ENCODE data around the gene DNHD1.

Gene DNHD1

DNA sequence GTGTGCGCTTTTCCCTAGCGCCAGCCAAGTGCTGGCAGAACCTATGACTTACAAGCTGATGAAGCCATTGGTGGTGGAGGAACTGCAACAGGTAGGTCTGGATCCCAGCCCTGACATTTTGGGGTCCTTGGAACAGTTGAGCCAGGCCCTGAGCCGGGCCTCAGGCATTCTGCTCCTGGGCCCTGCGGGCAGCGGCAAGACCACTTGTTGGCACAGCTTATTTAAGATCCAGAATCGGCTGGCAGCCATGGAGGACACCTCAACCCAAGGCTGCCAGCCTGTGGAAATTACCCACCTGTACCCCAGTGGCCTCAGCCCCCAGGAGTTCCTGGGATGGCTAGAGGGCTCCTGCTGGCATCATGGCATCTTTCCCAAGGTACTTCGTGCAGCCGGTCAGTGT, 49.7 kb downstream of the DNHD1 start:
- Histone ChIP-seq H3K9me3 (replicated peaks in 1 of 11) (no peaks in the 10 kb centered on the region), H3K9ac (no peak overlapping the region), H3K4me2 (no peak overlapping the region), H3K27me3 (no peaks in the 10 kb centered on the region), H4K20me1 (peaks cover 0 to 6% (median 0%) of the 10 kb centered on the region in 11 experiments; a peak in 1 of 22 replicates), H3K27ac (no peak overlapping the region), H3K36me3 (peaks cover 12 to 57% (median 33%) of the 10 kb centered on the region in 11 experiments; a peak in 20 of 22 replicates), H3K4me3 (no peak overlapping the region), H3K4me1 (no peaks in the 10 kb centered on the region)
- TF ChIP-seq Cebpa-rat (IDR thresholded peaks at IDR 0.05): no peak

DNA sequence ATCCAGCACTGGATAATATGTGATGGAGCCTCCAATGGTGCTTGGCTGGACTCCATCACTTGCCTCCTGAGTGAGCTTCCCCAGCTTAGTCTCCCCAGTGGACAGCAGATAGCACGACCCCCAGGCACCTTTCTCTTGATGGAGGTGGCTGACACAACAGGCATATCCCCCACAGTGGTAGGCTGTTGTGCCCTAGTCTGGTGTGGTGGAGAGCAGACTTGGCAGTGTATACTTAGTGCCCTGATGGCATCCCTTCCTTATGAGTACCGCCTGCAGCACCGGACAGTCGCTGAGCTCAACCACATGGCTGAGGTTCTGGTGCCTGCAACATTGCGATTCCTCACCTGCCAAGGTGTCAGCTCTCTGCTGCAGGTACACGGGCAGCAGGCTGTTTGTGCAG, 50.1 kb downstream of the DNHD1 start:
- Histone ChIP-seq H3K27ac (no peak overlapping the region), H3K36me3 (peaks cover 12 to 57% (median 33%) of the 10 kb centered on the region in 11 experiments; a peak in 20 of 22 replicates), H3K4me2 (no peak overlapping the region), H3K9ac (no peak overlapping the region), H4K20me1 (peaks cover 0 to 6% (median 0%) of the 10 kb centered on the region in 11 experiments; a peak in 2 of 22 replicates), H3K4me3 (no peak overlapping the region), H3K4me1 (no peaks in the 10 kb centered on the region), H3K9me3 (replicated peaks in 1 of 11) (no peaks in the 10 kb centered on the region), H3K27me3 (no peaks in the 10 kb centered on the region)
- no peak for TF ChIP-seq Cebpa-rat (IDR thresholded peaks at IDR 0.05)

- Histone ChIP-seq H3K4me2 (no peak overlapping the region), H3K4me1 (no peaks in the 10 kb centered on the region), H3K27ac (no peak overlapping the region), H3K36me3 (peaks cover 12 to 53% (median 33%) of the 10 kb centered on the region in 11 experiments; a peak in 20 of 22 replicates), H4K20me1 (peaks cover 0 to 6% (median 0%) of the 10 kb centered on the region in 11 experiments; a peak in 2 of 22 replicates), H3K4me3 (no peak overlapping the region), H3K9me3 (replicated peaks in 1 of 11) (no peaks in the 10 kb centered on the region), H3K27me3 (no peaks in the 10 kb centered on the region), H3K9ac (no peak overlapping the region)
- TF ChIP-seq Cebpa-rat (IDR thresholded peaks at IDR 0.05): no peak
Measured at GRCh38 chr11:6548121-6548520, 51.0 kb downstream of the DNHD1 start.

- H3K4me2 ChIP-seq: no peak overlapping the region
- no peak for TF ChIP-seq Cebpa-rat (IDR thresholded peaks at IDR 0.05)
- H3K27me3 ChIP-seq: no peaks in the 10 kb centered on the region
- H3K27ac ChIP-seq: no peak overlapping the region
- H4K20me1 ChIP-seq: peaks cover 0 to 6% (median 0%) of the 10 kb centered on the region in 11 experiments; a peak in 2 of 22 replicates
- no peaks in the 10 kb centered on the region for H3K4me1 ChIP-seq
- H3K4me3 ChIP-seq: no peak overlapping the region
- peaks cover 12 to 49% (median 33%) of the 10 kb centered on the region in 11 experiments; a peak in 20 of 22 replicates for H3K36me3 ChIP-seq
- H3K9me3 ChIP-seq (replicated peaks in 1 of 11): no peaks in the 10 kb centered on the region
- no peak overlapping the region for H3K9ac ChIP-seq
Measured at GRCh38 chr11:6548641-6549040, 51.6 kb downstream of the DNHD1 start.

DNA sequence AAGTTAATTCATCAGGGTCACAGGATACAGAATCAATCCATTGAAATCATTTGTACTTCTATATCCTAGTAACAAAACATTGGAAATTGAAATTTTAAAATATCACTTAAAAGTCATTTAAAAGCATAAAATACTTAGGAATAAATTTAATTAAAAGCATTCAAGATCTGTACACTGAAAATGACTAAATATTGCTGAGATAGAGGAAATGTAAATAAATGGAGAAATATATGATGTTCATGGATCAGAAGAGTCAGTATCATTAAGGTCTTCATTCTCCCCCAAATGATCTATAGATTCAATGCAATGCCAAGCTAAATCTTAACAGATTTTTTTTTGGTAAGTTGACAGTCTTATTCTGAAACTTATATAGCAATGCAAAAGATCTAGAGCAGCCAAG, 56.6 kb downstream of the DNHD1 start:
- no peak overlapping the region for H3K4me3 ChIP-seq
- H3K9ac ChIP-seq: no peak overlapping the region
- no peak overlapping the region for H3K4me2 ChIP-seq
- H3K9me3 ChIP-seq (replicated peaks in 1 of 11): no peaks in the 10 kb centered on the region
- no peaks in the 10 kb centered on the region for H3K4me1 ChIP-seq
- no peaks in the 10 kb centered on the region for H3K27me3 ChIP-seq
- H3K36me3 ChIP-seq: peaks cover 0 to 22% (median 3%) of the 10 kb centered on the region in 11 experiments; a peak in 6 of 22 replicates
- TF ChIP-seq Cebpa-rat (IDR thresholded peaks at IDR 0.05): no peak
- H3K27ac ChIP-seq: no peak overlapping the region
- H4K20me1 ChIP-seq: peaks cover 0 to 5% (median 0%) of the 10 kb centered on the region in 11 experiments; a peak in 3 of 22 replicates

GRCh38 chr11:6554828-6555706, 58.0 kb downstream of the DNHD1 start:
- Histone ChIP-seq H3K27me3 (no peaks in the 10 kb centered on the region), H3K4me1 (no peaks in the 10 kb centered on the region), H4K20me1 (peaks cover 0 to 5% (median 0%) of the 10 kb centered on the region in 11 experiments; a peak in 3 of 22 replicates), H3K36me3 (peaks cover 0 to 27% (median 3%) of the 10 kb centered on the region in 11 experiments; a peak in 6 of 22 replicates), H3K4me2 (no peak overlapping the region), H3K9ac (no peak overlapping the region), H3K9me3 (replicated peaks in 1 of 11) (no peaks in the 10 kb centered on the region), H3K4me3 (no peak overlapping the region), H3K27ac (no peak overlapping the region)
- no peak for TF ChIP-seq Cebpa-rat (IDR thresholded peaks at IDR 0.05)

- Histone ChIP-seq H3K4me1 (no peaks in the 10 kb centered on the region), H3K9ac (no peak overlapping the region), H3K4me3 (no peak overlapping the region), H3K27me3 (no peaks in the 10 kb centered on the region), H3K36me3 (peaks cover 0 to 27% (median 3%) of the 10 kb centered on the region in 11 experiments; a peak in 6 of 22 replicates), H3K27ac (no peak overlapping the region), H3K9me3 (replicated peaks in 1 of 11) (no peaks in the 10 kb centered on the region), H3K4me2 (no peak overlapping the region), H4K20me1 (peaks cover 0 to 5% (median 0%) of the 10 kb centered on the region in 11 experiments; a peak in 3 of 22 replicates)
- no peak for TF ChIP-seq Cebpa-rat (IDR thresholded peaks at IDR 0.05)
Measured at GRCh38 chr11:6556139-6556949, 59.3 kb downstream of the DNHD1 start.

- Histone ChIP-seq H3K27ac (no peak overlapping the region), H3K27me3 (no peaks in the 10 kb centered on the region), H3K36me3 (peaks cover 0 to 27% (median 3%) of the 10 kb centered on the region in 11 experiments; a peak in 7 of 22 replicates), H3K9me3 (replicated peaks in 1 of 11) (no peaks in the 10 kb centered on the region), H4K20me1 (peaks cover 0 to 5% (median 0%) of the 10 kb centered on the region in 11 experiments; a peak in 3 of 22 replicates), H3K4me2 (no peak overlapping the region), H3K9ac (no peak overlapping the region), H3K4me1 (no peaks in the 10 kb centered on the region), H3K4me3 (no peak overlapping the region)
- TF ChIP-seq Cebpa-rat (IDR thresholded peaks at IDR 0.05): no peak
Measured at GRCh38 chr11:6557063-6557462, 60.0 kb downstream of the DNHD1 start.

Data from BLaER1 treated with 17β-estradiol and CSF1 and Interleukin-3, amounts not matched to agents 10 nM and 100 nM (cell line).